Measurements from ENCODE around the gene TRAF4. TPM values are rescaled to one million over a fixed set of nuclear protein-coding genes. Genes with fewer than 3 reads are reported as not detected.

Gene TRAF4
- total RNA-seq, 1 experiment from 2014 or later: 127 TPM

DNA sequence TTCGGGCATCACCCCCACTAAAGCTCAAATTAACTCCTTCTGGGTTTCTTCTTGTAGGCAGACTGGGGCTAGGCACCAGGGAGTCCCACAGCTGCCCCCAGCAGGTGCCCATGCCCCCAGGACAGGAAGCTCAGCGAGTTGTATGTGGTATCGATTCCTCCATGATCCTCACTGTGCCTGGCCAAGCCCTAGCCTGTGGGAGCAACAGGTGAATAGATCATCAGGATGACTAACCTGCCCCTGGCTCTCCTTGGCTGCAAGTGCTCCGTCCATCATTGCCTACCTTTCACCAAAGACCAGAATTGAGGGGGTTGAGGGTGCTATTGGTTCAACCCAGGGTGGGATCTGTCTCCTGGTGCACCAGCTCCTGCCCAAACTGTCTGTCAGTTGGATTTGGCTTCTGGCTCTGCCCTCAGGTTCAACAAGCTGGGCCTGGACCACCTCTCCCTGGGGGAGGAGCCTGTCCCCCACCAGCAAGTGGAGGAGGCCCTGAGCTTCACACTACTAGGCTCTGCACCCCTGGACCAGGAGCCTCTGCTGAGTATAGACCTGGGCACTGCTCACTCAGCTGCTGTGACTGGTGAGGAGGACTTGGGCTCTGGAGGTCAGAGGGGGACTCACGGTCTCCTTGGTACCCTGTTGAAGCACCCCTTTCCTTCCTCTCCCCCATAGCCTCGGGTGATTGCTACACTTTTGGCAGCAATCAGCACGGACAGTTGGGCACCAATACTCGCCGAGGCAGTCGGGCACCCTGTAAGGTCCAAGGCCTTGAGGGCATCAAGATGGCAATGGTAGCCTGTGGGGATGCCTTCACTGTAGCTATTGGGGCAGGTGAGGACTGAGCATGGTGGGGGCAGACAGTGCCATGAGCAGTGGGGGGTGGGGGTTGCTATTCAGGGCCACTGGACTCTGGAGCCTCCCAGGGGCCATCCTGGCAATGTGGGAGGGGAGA, 3.1 kb upstream of the TRAF4 start:
- no TSS peak for BruUV-seq (replicated peaks)
- H4K20me1 ChIP-seq (ENCODE audit: insufficient read depth): no peaks in the 10 kb centered on the region; the same call in 1 of the 2 replicates
- peaks cover 0 to 5% of the 10 kb centered on the region in 2 experiments; a peak in 2 of 4 replicates for H3K36me3 ChIP-seq (ENCODE audit: control insufficient read depth in 1 of 2, insufficient read depth in 2 of 2, low read length in 2 of 2)
- no peak overlapping the region for H3K9ac ChIP-seq (ENCODE audit: low read length)
- no peak overlapping the region for H3K4me2 ChIP-seq (ENCODE audit: low read length)
- peaks cover 16% of the 10 kb centered on the region for H3K79me2 ChIP-seq (ENCODE audit: insufficient read depth, low read length)
- H3K4me3 ChIP-seq (replicated peaks in 1 of 2; ENCODE audit: low read depth in 1 of 2, low read length in 2 of 2): no peak overlapping the region
- H3K27ac ChIP-seq (ENCODE audit: low read depth, low read length): no peak overlapping the region; the same call in 1 of the 2 replicates
- intact Hi-C loops (cut with micrococcal nuclease): no loop called here
- no peaks in the 10 kb centered on the region for H3K27me3 ChIP-seq (ENCODE audit: insufficient read depth, low read length)
- TF ChIP-seq, protein P1, sequence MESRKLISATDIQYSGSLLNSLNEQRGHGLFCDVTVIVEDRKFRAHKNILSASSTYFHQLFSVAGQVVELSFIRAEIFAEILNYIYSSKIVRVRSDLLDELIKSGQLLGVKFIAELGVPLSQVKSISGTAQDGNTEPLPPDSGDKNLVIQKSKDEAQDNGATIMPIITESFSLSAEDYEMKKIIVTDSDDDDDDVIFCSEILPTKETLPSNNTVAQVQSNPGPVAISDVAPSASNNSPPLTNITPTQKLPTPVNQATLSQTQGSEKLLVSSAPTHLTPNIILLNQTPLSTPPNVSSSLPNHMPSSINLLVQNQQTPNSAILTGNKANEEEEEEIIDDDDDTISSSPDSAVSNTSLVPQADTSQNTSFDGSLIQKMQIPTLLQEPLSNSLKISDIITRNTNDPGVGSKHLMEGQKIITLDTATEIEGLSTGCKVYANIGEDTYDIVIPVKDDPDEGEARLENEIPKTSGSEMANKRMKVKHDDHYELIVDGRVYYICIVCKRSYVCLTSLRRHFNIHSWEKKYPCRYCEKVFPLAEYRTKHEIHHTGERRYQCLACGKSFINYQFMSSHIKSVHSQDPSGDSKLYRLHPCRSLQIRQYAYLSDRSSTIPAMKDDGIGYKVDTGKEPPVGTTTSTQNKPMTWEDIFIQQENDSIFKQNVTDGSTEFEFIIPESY (IDR thresholded peaks at IDR 0.05; ENCODE audit: extremely low read depth, insufficient replicate concordance, low read length): no peak
- peaks cover 15 to 36% of the 10 kb centered on the region in 2 experiments for H3K4me1 ChIP-seq (ENCODE audit: control insufficient read depth in 1 of 2, insufficient read depth in 2 of 2, low read length in 2 of 2)
- DNase-seq (ENCODE audit: low read depth, low spot score) (no peak), ATAC-seq (no peak)
- RAD21 ChIA-PET (ENCODE audit: low non-redundant PET in 1 of 2, low total read pairs in 2 of 2, uncharacterized antibody in 2 of 2, unreplicated experiment in 2 of 2): no interaction called here
- POLR2A ChIA-PET: interaction anchor here (1.1 to 1.6 kb wide), 3 partner anchors 12 to 14 kb away, joined by 4 read pairs; partner anchors contain the start of gene NEK8
- no peaks in the 10 kb centered on the region for H3K9me3 ChIP-seq (ENCODE audit: control insufficient read depth in 1 of 2, insufficient read depth in 1 of 2, low read depth in 1 of 2, low read length in 2 of 2)
- H3K9me2 ChIP-seq (ENCODE audit: insufficient read depth): no peaks in the 10 kb centered on the region
- no peak overlapping the region for H2AFZ ChIP-seq (ENCODE audit: low read depth, low read length, poor library complexity, severe bottlenecking)
- CTCF ChIA-PET: interaction anchor here (0.7 kb wide), 1 partner anchor 13 kb away, joined by 4 read pairs; no protein-coding TSS in a partner anchor

Data from HCT116 (cell line).